ENCODE results near the gene MAP3K10. TPM values are rescaled to one million over a fixed set of nuclear protein-coding genes. Genes with fewer than 3 reads are reported as not detected.

MAP3K10 gene
- total and polyA plus RNA-seq, 2 of the 13 experiments (the other 11 are each of a cell fraction or from before 2014, with no cell fraction given), result 3.4 to 5.0 TPM

GRCh38 chr19:40155749-40156265, 35.4 kb upstream of the MAP3K10 start (continued):
- no peak for TF ChIP-seq GMEB1 (CRISPR knock-in tag; IDR thresholded peaks at IDR 0.05; ENCODE audit: borderline replicate concordance)
- TF ChIP-seq MTF2 (CRISPR knock-in tag; IDR thresholded peaks at IDR 0.05; ENCODE audit: borderline replicate concordance), result no peak
- TF ChIP-seq KDM2A (CRISPR knock-in tag; IDR thresholded peaks at IDR 0.05; ENCODE audit: borderline replicate concordance, low read depth), result no peak
- TF ChIP-seq FUBP1 (CRISPR knock-in tag; IDR thresholded peaks at IDR 0.05; ENCODE audit: borderline replicate concordance), result no peak
- peak; percentile 36; the same call in 1 of the 2 replicates for TF ChIP-seq THAP11 (CRISPR knock-in tag; IDR thresholded peaks at IDR 0.05)
- TF ChIP-seq MAFK (conservative IDR thresholded peaks at IDR 0.05 in 1 of 2, IDR thresholded peaks at IDR 0.05 in 1 of 2; ENCODE audit: low read length in 2 of 2), result 0 out of 4 replicates have a peak, but pooled peaks of 1 of the 2 experiments have one; percentile 9
- TF ChIP-seq ZSCAN20 (CRISPR knock-in tag; IDR thresholded peaks at IDR 0.05; ENCODE audit: borderline replicate concordance), result no peak
- no peak for TF ChIP-seq FOXA1 (IDR thresholded peaks at IDR 0.05)
- no peak for TF ChIP-seq FOXA1 (CRISPR knock-in tag; IDR thresholded peaks at IDR 0.05)
- TF ChIP-seq ZNF501 (CRISPR knock-in tag; IDR thresholded peaks at IDR 0.05), result 0 out of 2 replicates have a peak, but pooled peaks have one; percentile 18
- TF ChIP-seq SNAPC4 (CRISPR knock-in tag; IDR thresholded peaks at IDR 0.05), result no peak
- TF ChIP-seq ARID4A (CRISPR knock-in tag; IDR thresholded peaks at IDR 0.05; ENCODE audit: borderline replicate concordance), result no peak
- TF ChIP-seq MTA1 (CRISPR knock-in tag; IDR thresholded peaks at IDR 0.05; ENCODE audit: borderline replicate concordance), result no peak
- TF ChIP-seq ADNP (CRISPR knock-in tag; IDR thresholded peaks at IDR 0.05), result no peak
- TF ChIP-seq DRAP1 (CRISPR knock-in tag; IDR thresholded peaks at IDR 0.05), result no peak
- no peak for TF ChIP-seq MYNN (CRISPR knock-in tag; IDR thresholded peaks at IDR 0.05; ENCODE audit: low read depth)

Data from HepG2 (cell line).